Measurements from ENCODE around the gene RALGDS. TPM values are rescaled to one million over a fixed set of nuclear protein-coding genes. Genes with fewer than 3 reads are reported as not detected.
"Not testable (repeated sequence)": the region's sequence is repeated elsewhere in the genome, so short reads cannot be mapped to it uniquely, and the experiment has no call there.

RALGDS gene
- total RNA-seq, 2 experiments from 2014 or later, result 130 to 134 TPM

- Mint-ChIP-seq H3K4me1 (peaks cover 41% of the 10 kb centered on the region), H3K4me3 (peak overlapping the region; percentile 35), H3K27ac (peak overlapping the region; percentile 55)
- H3K27me3 Mint-ChIP-seq; ATAC-seq (ENCODE audit: low read depth); DNase-seq; H3K9me3 Mint-ChIP-seq; H3K36me3 Mint-ChIP-seq: not testable (repeated sequence)
- POLR2A ChIA-PET, result interaction anchor here (1.0 to 5.2 kb wide), 2 partner anchors 29 to 83 kb away, joined by 5 to 41 read pairs; partner anchors contain the start of gene GTF3C5
These were observed 59.8 kb downstream of the RALGDS start for GRCh38 chr9:133061019-133061763.

- Mint-ChIP-seq H3K4me3 (peak overlapping the region; percentile 62), H3K27ac (peak overlapping the region; percentile 92), H3K9me3 (no peaks in the 10 kb centered on the region), H3K36me3 (peaks cover 7% of the 10 kb centered on the region), H3K4me1 (peaks cover 41% of the 10 kb centered on the region), H3K27me3 (no peaks in the 10 kb centered on the region)
- DNase-seq (no peak), ATAC-seq (ENCODE audit: low read depth) (peak; percentile 31)
- POLR2A ChIA-PET, result interaction anchor here (0.7 to 5.2 kb wide), 5 partner anchors 15 to 314 kb away, joined by 3 to 41 read pairs (median 3); partner anchors contain the start of gene GTF3C5
These were observed 60.6 kb downstream of the RALGDS start for GRCh38 chr9:133060417-133060841.

- ATAC-seq (ENCODE audit: low read depth) (no peak), DNase-seq (no peak)
- peak overlapping the region; percentile 92 for H3K27ac Mint-ChIP-seq
- peaks cover 7% of the 10 kb centered on the region for H3K36me3 Mint-ChIP-seq
- peak overlapping the region; percentile 62 for H3K4me3 Mint-ChIP-seq
- H3K4me1 Mint-ChIP-seq, result peaks cover 41% of the 10 kb centered on the region
- H3K27me3 Mint-ChIP-seq, result no peaks in the 10 kb centered on the region
- POLR2A ChIA-PET, result interaction anchor here (0.7 to 5.2 kb wide), 3 partner anchors 27 to 1803 kb away, joined by 3 to 41 read pairs (median 3); partner anchors contain the start of gene GTF3C5
- H3K9me3 Mint-ChIP-seq, result no peaks in the 10 kb centered on the region
These were observed 61.4 kb downstream of the RALGDS start for GRCh38 chr9:133059623-133060022.

GRCh38 chr9:133058550-133059320 lies 62.3 kb downstream of the RALGDS start:
- H3K27me3 Mint-ChIP-seq, result no peaks in the 10 kb centered on the region
- H3K36me3 Mint-ChIP-seq, result peaks cover 7% of the 10 kb centered on the region
- H3K27ac Mint-ChIP-seq, result peak overlapping the region; percentile 92
- ATAC-seq (ENCODE audit: low read depth) (peak; percentile 43), DNase-seq (no peak)
- H3K4me1 Mint-ChIP-seq, result peaks cover 41% of the 10 kb centered on the region
- POLR2A ChIA-PET, result interaction anchor here (0.7 to 5.2 kb wide), 3 partner anchors 26 to 1802 kb away, joined by 3 to 41 read pairs (median 6); partner anchors contain the start of gene GTF3C5
- no peaks in the 10 kb centered on the region for H3K9me3 Mint-ChIP-seq
- H3K4me3 Mint-ChIP-seq, result peak overlapping the region; percentile 62

- Mint-ChIP-seq H3K36me3 (peaks cover 7% of the 10 kb centered on the region), H3K9me3 (no peaks in the 10 kb centered on the region), H3K27me3 (no peaks in the 10 kb centered on the region), H3K4me1 (peaks cover 38% of the 10 kb centered on the region), H3K4me3 (no peak overlapping the region), H3K27ac (peak overlapping the region; percentile 92)
- ATAC-seq (ENCODE audit: low read depth), result no peak
- POLR2A ChIA-PET, result interaction anchor here (0.8 to 5.2 kb wide), 3 partner anchors 26 to 290 kb away, joined by 3 to 41 read pairs (median 6); partner anchors contain the start of genes GTF3C5, MED22 and RPL7A
- no peak for DNase-seq
These were observed 63.0 kb downstream of the RALGDS start for GRCh38 chr9:133058071-133058470.

GRCh38 chr9:133057553-133057952 lies 63.5 kb downstream of the RALGDS start:
- no peaks in the 10 kb centered on the region for H3K27me3 Mint-ChIP-seq
- H3K36me3 Mint-ChIP-seq, result peaks cover 7% of the 10 kb centered on the region
- POLR2A ChIA-PET, result interaction anchor here (0.8 to 5.2 kb wide), 3 partner anchors 25 to 290 kb away, joined by 3 to 41 read pairs (median 6); partner anchors contain the start of genes GTF3C5, MED22 and RPL7A
- H3K27ac Mint-ChIP-seq, result peak overlapping the region; percentile 92
- H3K4me1 Mint-ChIP-seq, result peaks cover 37% of the 10 kb centered on the region
- no peak for DNase-seq
- no peak overlapping the region for H3K4me3 Mint-ChIP-seq
- no peaks in the 10 kb centered on the region for H3K9me3 Mint-ChIP-seq
- no peak for ATAC-seq (ENCODE audit: low read depth)

GRCh38 chr9:133057006-133057405 lies 64.0 kb downstream of the RALGDS start:
- Mint-ChIP-seq H3K4me1 (peaks cover 39% of the 10 kb centered on the region), H3K36me3 (peaks cover 7% of the 10 kb centered on the region), H3K4me3 (no peak overlapping the region), H3K9me3 (no peaks in the 10 kb centered on the region), H3K27me3 (no peaks in the 10 kb centered on the region), H3K27ac (peak overlapping the region; percentile 92)
- POLR2A ChIA-PET, result interaction anchor here (5.2 kb wide), 1 partner anchor 25 kb away, joined by 41 read pairs; the partner anchor contains the start of gene GTF3C5
- DNase-seq, result no peak
- ATAC-seq (ENCODE audit: low read depth), result peak; percentile 71

GRCh38 chr9:133056533-133056932 lies 64.5 kb downstream of the RALGDS start:
- peaks cover 7% of the 10 kb centered on the region for H3K36me3 Mint-ChIP-seq
- POLR2A ChIA-PET, result interaction anchor here (0.8 to 5.2 kb wide), 2 partner anchors 24 to 291 kb away, joined by 3 to 41 read pairs; partner anchors contain the start of genes GTF3C5, MED22 and RPL7A
- H3K27me3 Mint-ChIP-seq, result no peaks in the 10 kb centered on the region
- H3K4me1 Mint-ChIP-seq, result peaks cover 39% of the 10 kb centered on the region
- no peak overlapping the region for H3K4me3 Mint-ChIP-seq
- ATAC-seq (ENCODE audit: low read depth), result no peak
- peak overlapping the region; percentile 51 for H3K27ac Mint-ChIP-seq
- no peaks in the 10 kb centered on the region for H3K9me3 Mint-ChIP-seq
- no peak for DNase-seq

GRCh38 chr9:133055788-133056420 lies 65.1 kb downstream of the RALGDS start:
- Mint-ChIP-seq H3K9me3 (no peaks in the 10 kb centered on the region), H3K27ac (peak overlapping the region; percentile 51), H3K4me3 (no peak overlapping the region), H3K36me3 (peaks cover 7% of the 10 kb centered on the region), H3K4me1 (peaks cover 36% of the 10 kb centered on the region), H3K27me3 (no peaks in the 10 kb centered on the region)
- ATAC-seq (ENCODE audit: low read depth) (no peak), DNase-seq (no peak)
- POLR2A ChIA-PET, result interaction anchor here (0.8 to 5.2 kb wide), 2 partner anchors 24 to 292 kb away, joined by 3 to 41 read pairs; partner anchors contain the start of genes GTF3C5, MED22 and RPL7A

GRCh38 chr9:133054966-133055365 lies 66.1 kb downstream of the RALGDS start:
- DNase-seq (no peak), ATAC-seq (ENCODE audit: low read depth) (no peak)
- H3K36me3 Mint-ChIP-seq, result peaks cover 8% of the 10 kb centered on the region
- H3K9me3 Mint-ChIP-seq, result no peaks in the 10 kb centered on the region
- no peaks in the 10 kb centered on the region for H3K27me3 Mint-ChIP-seq
- no peak overlapping the region for H3K4me3 Mint-ChIP-seq
- POLR2A ChIA-PET, result interaction anchor here (1.3 kb wide), 1 partner anchor 24 kb away, joined by 3 read pairs; the partner anchor contains the start of gene GTF3C5
- H3K27ac Mint-ChIP-seq, result no peak overlapping the region
- H3K4me1 Mint-ChIP-seq, result peaks cover 34% of the 10 kb centered on the region

GRCh38 chr9:133054194-133054890 lies 66.7 kb downstream of the RALGDS start:
- Mint-ChIP-seq H3K4me1 (peaks cover 28% of the 10 kb centered on the region), H3K9me3 (no peaks in the 10 kb centered on the region), H3K36me3 (peaks cover 12% of the 10 kb centered on the region), H3K27me3 (no peaks in the 10 kb centered on the region), H3K27ac (no peak overlapping the region), H3K4me3 (no peak overlapping the region)
- POLR2A ChIA-PET, result interaction anchor here (1.3 kb wide), 1 partner anchor 24 kb away, joined by 3 read pairs; the partner anchor contains the start of gene GTF3C5
- DNase-seq, result no peak
- no peak for ATAC-seq (ENCODE audit: low read depth)

- no peak for DNase-seq
- H3K36me3 Mint-ChIP-seq, result peaks cover 7% of the 10 kb centered on the region
- peak overlapping the region; percentile 19 for H3K27ac Mint-ChIP-seq
- no peak for ATAC-seq (ENCODE audit: low read depth)
- H3K27me3 Mint-ChIP-seq, result no peaks in the 10 kb centered on the region
- peaks cover 8% of the 10 kb centered on the region for H3K4me1 Mint-ChIP-seq
- H3K4me3 Mint-ChIP-seq, result no peak overlapping the region
- H3K9me3 Mint-ChIP-seq, result no peaks in the 10 kb centered on the region
- POLR2A ChIA-PET, result no interaction called here
These were observed 69.0 kb downstream of the RALGDS start for GRCh38 chr9:133051966-133052539.

All from activated naive CD8-positive, alpha-beta T cell treated with anti-CD3 and anti-CD28 coated beads, Interleukin-2, amount 10 ng/mL, durations not matched to agents 7 days and 5 days (primary cell).